ENCODE results near the gene ADCY3. TPM values are rescaled to one million over a fixed set of nuclear protein-coding genes. Genes with fewer than 3 reads are reported as not detected.

Gene ADCY3
- total and polyA plus RNA-seq, 10 of the 15 experiments (the other 5 are each of a cell fraction or from before 2014, with no cell fraction given), result 2.8 to 102 (median 50.4) TPM

DNA sequence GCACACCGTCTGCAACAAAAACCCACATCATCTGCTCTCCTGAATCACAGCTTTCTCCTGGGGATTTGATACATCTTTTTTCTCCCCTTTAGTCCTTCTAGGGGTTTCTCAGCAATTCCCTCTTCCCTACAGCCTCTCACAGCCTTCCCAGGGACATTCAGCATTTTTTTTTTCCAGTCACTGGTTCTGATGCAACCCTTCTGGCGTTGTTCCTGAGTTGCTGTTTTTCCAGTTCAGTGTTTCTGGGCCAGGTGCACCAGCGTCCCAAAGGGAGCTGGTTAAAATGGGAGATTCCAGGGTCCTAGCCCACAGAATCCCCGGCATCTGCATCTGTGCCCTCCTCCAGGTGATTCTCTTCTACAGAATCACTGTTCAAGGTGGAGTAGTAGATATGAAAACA is 36.1 kb downstream of the ADCY3 start (continued):
- TF ChIP-seq MEF2A (IDR thresholded peaks at IDR 0.05; ENCODE audit: insufficient read depth, low read depth, low read length) (no peak), MEF2B (IDR thresholded peaks at IDR 0.05; ENCODE audit: partially characterized antibody, poor library complexity, severe bottlenecking) (no peak), PAX8 (IDR thresholded peaks at IDR 0.05) (no peak), REST (IDR thresholded peaks at IDR 0.05; ENCODE audit: low read depth, low read length) (no peak), HDAC6 (IDR thresholded peaks at IDR 0.05; ENCODE audit: unreplicated experiment) (no peak)
- TF ChIP-seq, protein P1, sequence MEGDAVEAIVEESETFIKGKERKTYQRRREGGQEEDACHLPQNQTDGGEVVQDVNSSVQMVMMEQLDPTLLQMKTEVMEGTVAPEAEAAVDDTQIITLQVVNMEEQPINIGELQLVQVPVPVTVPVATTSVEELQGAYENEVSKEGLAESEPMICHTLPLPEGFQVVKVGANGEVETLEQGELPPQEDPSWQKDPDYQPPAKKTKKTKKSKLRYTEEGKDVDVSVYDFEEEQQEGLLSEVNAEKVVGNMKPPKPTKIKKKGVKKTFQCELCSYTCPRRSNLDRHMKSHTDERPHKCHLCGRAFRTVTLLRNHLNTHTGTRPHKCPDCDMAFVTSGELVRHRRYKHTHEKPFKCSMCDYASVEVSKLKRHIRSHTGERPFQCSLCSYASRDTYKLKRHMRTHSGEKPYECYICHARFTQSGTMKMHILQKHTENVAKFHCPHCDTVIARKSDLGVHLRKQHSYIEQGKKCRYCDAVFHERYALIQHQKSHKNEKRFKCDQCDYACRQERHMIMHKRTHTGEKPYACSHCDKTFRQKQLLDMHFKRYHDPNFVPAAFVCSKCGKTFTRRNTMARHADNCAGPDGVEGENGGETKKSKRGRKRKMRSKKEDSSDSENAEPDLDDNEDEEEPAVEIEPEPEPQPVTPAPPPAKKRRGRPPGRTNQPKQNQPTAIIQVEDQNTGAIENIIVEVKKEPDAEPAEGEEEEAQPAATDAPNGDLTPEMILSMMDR (IDR thresholded peaks at IDR 0.05 in 2 of 3, conservative IDR thresholded peaks at IDR 0.05 in 1 of 3; ENCODE audit: control insufficient read depth in 2 of 3, extremely low read depth in 1 of 3, insufficient read depth in 1 of 3, low read depth in 3 of 3, low read length in 3 of 3), result no peak

DNA sequence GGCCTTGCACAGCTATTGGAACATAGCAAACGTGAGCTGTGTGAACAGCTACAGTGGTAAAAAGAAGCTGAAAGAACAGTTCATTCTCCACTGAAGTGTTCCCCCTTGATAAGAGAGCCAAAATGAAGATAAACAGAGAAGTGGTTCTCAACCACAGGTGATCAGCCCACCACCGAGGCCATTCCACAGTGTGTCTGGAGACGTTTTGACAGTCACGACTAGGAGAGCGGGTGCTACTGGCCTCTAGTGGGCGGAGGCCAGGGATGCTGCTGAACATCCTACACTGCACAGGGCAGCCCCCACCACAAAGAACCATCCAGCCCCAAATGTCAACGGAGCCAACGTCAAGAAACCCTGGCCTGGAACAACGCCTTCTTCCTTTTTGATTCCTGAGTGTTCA is 38.4 kb downstream of the ADCY3 start:
- ChIA-PET CTCF (interaction anchor here (1.3 kb wide), 2 partner anchors 10 to 13 kb away, joined by 3 to 5 read pairs; no protein-coding TSS in a partner anchor), POLR2A (interaction anchor here (0.5 kb wide), 1 partner anchor 15 kb away, joined by 7 read pairs; no protein-coding TSS in a partner anchor), SMC1A (ENCODE audit: uncharacterized antibody, unreplicated experiment) (no interaction called here), RAD21 (ENCODE audit: unreplicated experiment) (interaction anchor here (0.6 kb wide), 1 partner anchor 387 kb away, joined by 3 read pairs; no protein-coding TSS in a partner anchor)
- Histone ChIP-seq H3K9ac (ENCODE audit: control insufficient read depth, insufficient read depth, low read length) (no peak overlapping the region), H3K4me3 (no peak overlapping the region), H4K20me1 (ENCODE audit: control insufficient read depth, insufficient read depth) (no peaks in the 10 kb centered on the region; the same call in 1 of the 2 replicates), H3K27me3 (replicated peaks in 1 of 2; ENCODE audit: control insufficient read depth in 2 of 2, insufficient read depth in 2 of 2, low read length in 1 of 2) (no peaks in the 10 kb centered on the region), H3K9me3 (replicated peaks; ENCODE audit: control insufficient read depth, insufficient read depth, low read length) (no peaks in the 10 kb centered on the region), H3K4me1 (ENCODE audit: control insufficient read depth, insufficient read depth, low read length) (peaks cover 16% of the 10 kb centered on the region), H3K36me3 (ENCODE audit: control insufficient read depth in 2 of 2, insufficient read depth in 2 of 2, low read length in 1 of 2) (peaks cover 0 to 7% of the 10 kb centered on the region in 2 experiments; a peak in 3 of 4 replicates), H3K27ac (ENCODE audit: control insufficient read depth, insufficient read depth) (no peak overlapping the region), H3K79me2 (ENCODE audit: control insufficient read depth, insufficient read depth, low read length) (peaks cover 51% of the 10 kb centered on the region), H3K4me2 (ENCODE audit: control insufficient read depth, insufficient read depth) (no peak overlapping the region), H2AFZ (ENCODE audit: control insufficient read depth, low read depth, low read length) (no peak overlapping the region)
- intact Hi-C loops (cut with micrococcal nuclease; ENCODE audit: unreplicated experiment), result no loop called here
- WGBS (ENCODE audit: insufficient coverage, insufficient replicate concordance, low lambda C conversion rate, missing lambda C conversion rate), result 94% methylated on average over 9 of the region's 9 CpGs
- ATAC-seq (peak; percentile 33; the same call in 1 of the 3 replicates), FAIRE-seq (no peak), DNase-seq (ENCODE audit: low read depth, low spot score) (no peak)
- TF ChIP-seq CREB1 (IDR thresholded peaks at IDR 0.05; ENCODE audit: low read depth) (no peak), NKRF (conservative IDR thresholded peaks at IDR 0.05) (no peak)
- TF ChIP-seq, protein P1 (IDR thresholded peaks at IDR 0.05 in 2 of 3, conservative IDR thresholded peaks at IDR 0.05 in 1 of 3; ENCODE audit: control insufficient read depth in 2 of 3, extremely low read depth in 1 of 3, insufficient read depth in 1 of 3, low read depth in 3 of 3, low read length in 3 of 3), result peak in 1 of 3 experiments; percentile 15; a peak in 1 of 6 replicates
- no TSS peak for BruUV-seq (replicated peaks)
- in situ Hi-C loops (cut with MboI), result no loop called here
